ENCODE data around the gene FHIT. TPM values are rescaled to one million over a fixed set of nuclear protein-coding genes. Genes with fewer than 3 reads are reported as not detected.

The FHIT gene
- total RNA-seq, 1 experiment from 2014 or later = 7.8 TPM

DNA sequence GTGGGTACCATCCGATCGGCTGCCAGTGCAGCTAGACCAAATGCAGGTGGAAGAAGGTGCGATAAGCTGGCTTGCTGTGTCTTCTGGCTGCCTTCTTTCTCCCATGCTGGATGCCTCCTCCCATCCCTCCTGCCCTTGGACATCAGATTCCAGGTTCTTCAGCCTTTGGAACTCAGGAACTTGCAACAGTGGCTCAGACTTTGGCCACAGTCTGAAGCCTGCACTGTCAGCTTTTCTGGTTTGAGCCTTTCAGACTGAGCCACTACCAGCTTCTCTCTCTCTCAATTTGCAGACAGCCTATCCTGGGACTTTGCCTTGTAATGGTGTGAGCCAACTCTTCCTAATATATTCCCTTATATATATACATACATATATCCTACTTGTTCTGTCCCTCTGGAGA, 485.5 kb downstream of the FHIT start:
- in situ Hi-C loops (cut with HindIII; ENCODE audit: low sequenced_read_pairs) = no loop called here

DNA sequence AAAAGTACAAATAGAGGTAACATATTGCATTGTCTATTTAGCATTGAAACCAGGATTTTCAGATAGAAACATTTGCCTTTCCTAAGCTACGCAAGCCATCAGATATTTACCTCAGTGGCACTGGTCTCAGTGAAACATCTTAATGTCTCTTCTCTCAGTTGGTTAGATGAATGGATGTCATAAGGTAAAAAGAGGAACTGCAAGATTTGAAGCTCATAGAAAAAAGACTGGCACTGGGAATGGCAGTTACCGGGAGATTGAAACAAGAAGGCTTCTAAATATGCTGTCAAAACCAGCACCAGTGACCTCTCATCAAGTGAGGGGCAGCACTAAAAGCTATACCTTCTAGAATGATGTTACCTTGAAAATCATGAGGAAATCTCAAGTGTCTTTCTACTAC, 486.4 kb downstream of the FHIT start:
- in situ Hi-C loops (cut with HindIII; ENCODE audit: low sequenced_read_pairs) = no loop called here
- DNase-seq (ENCODE audit: low spot score) = no peak

More for the DNA sequence above, 485.5 kb downstream of the FHIT start:
- no peak for DNase-seq (ENCODE audit: low spot score)

DNA sequence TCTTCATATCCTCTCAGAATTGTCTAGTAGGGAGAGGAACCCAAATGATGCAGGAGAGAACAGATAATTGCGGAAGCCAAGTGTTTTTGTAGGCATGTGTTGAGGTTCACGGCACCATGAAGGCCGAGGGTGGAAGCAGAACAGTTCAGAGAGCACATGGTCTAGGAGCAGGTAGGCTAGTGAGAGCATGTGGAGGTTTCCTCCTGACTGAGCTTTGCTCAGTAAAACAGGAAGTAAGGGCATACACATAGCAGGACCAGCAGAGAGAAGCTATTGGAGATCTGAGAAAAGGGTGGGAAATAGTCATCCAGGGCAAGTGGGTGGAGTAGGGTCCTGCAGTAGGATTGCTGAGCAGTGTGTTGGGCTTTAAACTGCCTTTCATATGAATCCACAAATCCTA, 491.1 kb downstream of the FHIT start:
- in situ Hi-C loops (cut with HindIII; ENCODE audit: low sequenced_read_pairs) = no loop called here
- DNase-seq (ENCODE audit: low spot score) = no peak

DNA sequence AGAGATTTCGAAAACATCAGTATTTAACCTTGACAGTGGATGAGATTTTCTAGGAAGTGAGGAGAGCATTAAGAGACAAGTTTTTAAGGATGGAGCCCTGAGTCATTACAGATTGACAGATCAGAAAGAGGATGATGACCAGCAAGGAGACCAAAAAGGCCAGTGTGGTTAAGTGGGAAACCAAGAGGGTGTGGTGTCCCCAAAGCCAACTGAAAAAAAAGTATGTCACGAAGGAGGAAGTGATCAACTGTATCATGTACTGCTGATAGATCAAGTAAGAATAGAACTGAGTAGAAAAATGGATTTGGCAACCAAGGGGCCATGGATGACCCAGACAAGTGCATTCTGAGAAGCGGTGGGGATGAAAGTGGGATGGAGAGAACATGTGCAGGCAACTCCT, 491.8 kb downstream of the FHIT start:
- in situ Hi-C loops (cut with HindIII; ENCODE audit: low sequenced_read_pairs) = no loop called here
- no peak for DNase-seq (ENCODE audit: low spot score)

DNA sequence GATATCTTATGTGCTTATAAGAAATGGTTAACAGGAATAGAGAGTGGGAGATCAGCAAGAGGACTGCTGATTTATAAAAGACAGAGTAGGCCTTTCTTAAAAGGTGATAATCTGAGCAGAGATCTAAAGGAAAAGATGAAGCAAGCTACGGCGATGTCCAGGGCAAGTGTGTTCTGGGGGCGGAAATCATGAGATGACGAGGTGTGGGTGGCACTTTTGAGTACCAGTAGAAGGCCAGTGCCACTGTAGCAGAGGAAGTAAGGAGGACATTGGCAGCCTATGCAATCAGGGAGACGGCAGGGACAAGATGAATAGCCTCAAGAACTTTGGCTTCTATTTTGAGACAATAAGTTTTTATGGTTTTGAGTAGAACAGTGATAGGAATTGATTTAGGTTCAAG, 492.4 kb downstream of the FHIT start:
- in situ Hi-C loops (cut with HindIII; ENCODE audit: low sequenced_read_pairs) = no loop called here

DNA sequence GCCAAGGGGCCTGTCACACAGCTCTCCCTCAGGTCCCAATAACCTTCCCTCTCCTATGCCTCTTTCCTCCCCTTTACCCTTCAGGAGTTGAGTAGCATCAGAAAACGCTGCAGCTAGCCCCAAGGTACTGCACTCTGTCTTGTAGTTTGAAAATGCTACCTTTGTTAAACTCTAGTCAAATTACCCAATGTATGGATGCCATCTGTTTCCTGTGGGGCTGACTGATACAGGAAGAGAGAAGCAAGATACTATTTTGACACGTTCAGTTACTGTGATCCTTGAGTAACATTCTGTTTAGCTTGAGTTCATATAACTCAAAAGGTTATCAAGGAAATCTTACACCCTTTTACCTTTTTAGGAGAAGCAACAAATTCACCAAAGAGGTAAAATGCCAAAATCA, 493.1 kb downstream of the FHIT start:
- DNase-seq (ENCODE audit: low spot score) = no peak
- in situ Hi-C loops (cut with HindIII; ENCODE audit: low sequenced_read_pairs) = no loop called here

More for the DNA sequence above, 492.4 kb downstream of the FHIT start:
- DNase-seq (ENCODE audit: low spot score) = no peak

DNA sequence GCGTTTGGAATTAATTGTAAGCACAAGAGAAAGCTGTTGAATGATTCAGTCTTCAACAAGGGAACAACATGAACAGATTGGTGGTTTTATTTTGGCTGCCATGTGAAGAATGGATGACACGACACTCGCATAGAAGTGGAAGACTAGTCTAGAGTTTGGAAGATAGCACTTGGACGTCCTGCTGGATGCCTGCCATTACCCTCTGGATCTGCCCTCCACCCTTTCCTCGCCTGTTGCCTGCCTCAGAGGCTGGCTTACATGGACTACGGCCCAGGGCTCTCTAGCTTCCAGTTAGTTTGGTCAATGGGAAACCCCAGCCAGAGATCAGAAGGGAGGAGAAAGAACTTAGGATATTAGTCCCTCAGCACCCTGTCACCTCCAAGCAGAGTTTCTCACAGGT, 493.5 kb downstream of the FHIT start:
- DNase-seq (ENCODE audit: low spot score) = no peak
- in situ Hi-C loops (cut with HindIII; ENCODE audit: low sequenced_read_pairs) = no loop called here

DNA sequence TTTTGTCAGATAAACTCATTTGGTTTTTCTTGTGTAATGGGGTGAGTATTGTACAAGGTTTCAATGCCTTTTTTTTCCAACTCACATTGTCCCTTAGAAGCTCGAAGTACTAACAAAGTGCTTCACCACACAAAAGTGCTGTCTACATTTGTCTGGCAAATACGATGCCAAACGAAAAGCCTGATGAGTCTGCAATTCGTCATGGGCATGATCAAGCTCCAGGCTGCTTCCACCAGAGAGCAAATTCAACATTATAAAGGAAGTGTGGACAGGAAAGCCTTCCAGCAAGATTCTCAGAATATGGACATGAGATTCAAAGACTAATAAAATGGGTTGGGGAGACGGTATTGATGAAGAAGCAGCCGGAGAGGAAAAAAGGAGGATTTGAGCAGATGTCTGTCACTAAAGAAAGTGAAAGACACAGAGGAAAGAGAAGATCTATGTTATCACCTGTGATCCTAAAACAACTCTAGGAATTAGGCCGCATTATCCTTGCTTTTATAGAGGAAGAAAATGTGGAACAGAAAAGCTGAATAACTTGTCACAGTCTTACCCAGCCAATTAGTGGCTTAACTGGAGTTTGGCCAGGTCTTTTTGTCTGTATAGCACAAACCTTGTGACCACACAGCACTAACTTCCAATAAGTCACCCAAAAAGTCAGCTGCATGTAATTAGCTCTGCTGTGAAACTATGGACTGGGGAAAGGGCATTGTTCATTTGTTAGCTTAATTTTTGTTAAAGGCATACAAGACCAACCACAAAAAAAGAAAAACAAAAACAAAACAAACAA, 494.8 kb downstream of the FHIT start:
- DNase-seq (ENCODE audit: low spot score) = no peak
- in situ Hi-C loops (cut with HindIII; ENCODE audit: low sequenced_read_pairs) = no loop called here

DNA sequence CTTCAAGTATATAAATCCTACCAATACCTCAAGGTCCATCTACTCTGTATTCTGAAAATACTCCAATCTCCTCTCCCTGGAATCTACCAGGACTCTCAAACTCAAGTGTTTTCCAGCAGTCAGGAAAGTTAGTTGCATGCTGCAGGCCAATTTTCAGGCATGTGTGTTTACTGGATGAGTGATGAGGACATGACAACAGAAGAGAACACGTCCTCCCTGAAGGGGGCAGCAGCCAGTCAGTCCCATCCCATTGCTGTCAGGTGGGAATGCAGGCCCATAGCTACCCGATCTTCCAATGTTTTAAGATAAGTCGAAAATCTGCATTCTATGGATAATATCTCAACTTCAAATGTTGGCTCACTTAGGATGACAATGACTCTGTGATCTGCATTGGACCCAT, 496.2 kb downstream of the FHIT start:
- DNase-seq (ENCODE audit: low spot score) = no peak
- in situ Hi-C loops (cut with HindIII; ENCODE audit: low sequenced_read_pairs) = no loop called here

DNA sequence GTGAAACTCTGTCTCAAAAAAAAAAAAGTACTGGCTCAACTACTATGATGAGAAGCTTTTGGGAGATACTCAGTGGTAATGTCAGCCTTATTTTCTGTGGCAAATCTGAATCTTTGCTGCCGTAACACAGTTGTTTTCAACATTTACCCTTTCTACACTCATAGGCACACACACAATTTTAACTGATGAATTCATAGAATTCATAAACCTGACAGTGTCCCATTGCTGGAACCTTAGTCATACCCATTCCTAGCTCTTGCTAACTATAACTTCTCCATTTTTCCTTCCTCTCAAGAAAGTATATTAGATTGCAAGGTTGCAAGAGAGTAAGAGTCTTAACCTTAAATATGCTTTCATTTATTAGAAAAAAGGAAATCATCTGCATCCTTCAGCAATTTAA, 496.6 kb downstream of the FHIT start:
- in situ Hi-C loops (cut with HindIII; ENCODE audit: low sequenced_read_pairs) = no loop called here

DNA sequence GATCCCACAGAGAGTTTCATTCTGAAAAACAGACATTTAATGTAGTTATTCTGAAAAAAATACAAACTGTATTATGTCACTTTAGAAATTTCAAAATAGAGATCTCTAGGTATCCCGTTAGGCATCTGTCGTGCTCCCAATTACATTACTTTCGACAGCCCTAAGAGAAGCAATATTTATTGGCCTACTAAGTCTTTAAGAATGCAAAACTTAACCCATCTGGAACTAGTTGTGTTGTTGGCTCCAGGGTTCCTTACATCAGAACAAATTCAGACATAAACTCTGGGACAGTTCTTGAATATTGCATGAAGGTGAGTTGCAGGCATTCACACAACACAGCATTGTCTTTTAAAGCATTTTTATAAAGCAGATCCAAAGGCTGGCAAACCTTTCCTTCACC, 498.4 kb downstream of the FHIT start:
- in situ Hi-C loops (cut with HindIII; ENCODE audit: low sequenced_read_pairs) = no loop called here
- no peak for DNase-seq (ENCODE audit: low spot score)

More for the DNA sequence above, 496.6 kb downstream of the FHIT start:
- no peak for DNase-seq (ENCODE audit: low spot score)

DNA sequence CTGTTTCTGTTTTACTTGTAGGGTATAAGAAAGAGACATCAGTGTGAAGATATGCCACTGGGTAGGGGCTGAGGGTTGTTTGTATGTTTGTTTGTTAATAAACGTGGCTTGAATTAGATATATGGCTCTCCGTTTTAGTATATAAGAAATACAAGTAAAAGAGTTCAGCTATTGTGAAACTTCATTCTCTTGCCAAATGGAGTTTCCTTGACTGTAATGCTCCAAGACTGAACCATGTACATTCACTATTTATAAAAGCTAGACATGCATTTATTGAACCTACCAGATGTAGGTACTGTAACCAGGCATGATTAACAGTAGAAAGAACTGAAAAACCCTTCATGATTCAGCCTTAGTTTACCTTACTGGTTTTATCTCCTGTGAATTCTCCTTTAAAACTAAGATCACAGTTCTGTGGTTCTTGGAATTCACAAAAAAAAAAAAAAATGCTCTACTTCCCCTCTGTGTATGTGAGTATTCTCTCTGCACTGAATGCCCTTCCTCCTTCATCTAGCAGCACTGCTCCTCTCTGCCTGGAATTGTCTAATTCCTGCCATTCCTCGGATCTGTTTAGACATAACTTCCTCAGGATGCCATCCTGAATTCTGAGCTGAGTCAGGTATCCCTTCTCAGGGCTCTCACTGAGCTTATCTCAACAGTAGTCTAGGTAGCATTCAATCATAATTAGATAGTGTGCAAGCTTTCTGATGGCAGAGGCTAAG, 504.4 kb downstream of the FHIT start:
- DNase-seq (ENCODE audit: low spot score) = no peak
- in situ Hi-C loops (cut with HindIII; ENCODE audit: low sequenced_read_pairs) = no loop called here

DNA sequence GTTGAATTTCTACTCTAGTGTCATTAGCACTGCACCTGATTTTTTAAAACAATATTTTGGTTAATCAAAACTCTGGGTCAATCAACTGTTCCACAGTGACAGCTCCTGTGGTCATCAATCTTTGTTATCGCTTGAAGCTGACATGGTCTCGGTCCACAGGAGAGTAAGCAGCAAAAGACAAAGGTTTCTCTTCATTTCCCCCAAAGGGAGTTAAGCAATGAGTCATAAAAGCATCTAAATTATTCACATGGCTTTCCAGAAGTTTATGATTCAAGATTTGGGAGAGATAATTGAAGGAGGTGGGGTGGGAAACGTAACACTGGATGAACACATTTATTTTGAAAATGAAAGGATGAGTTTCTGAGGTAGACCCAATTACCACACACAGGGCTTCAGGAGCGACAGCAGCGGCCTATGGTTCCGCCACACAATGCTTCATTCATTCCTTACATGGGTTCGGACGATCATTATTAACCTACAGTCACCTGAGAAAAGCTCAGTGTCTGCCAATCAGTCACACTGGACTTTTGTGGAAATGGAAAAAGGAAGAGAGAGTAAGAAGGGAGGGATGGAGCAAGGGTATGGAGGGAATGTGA, 505.1 kb downstream of the FHIT start:
- no peak for DNase-seq (ENCODE audit: low spot score)
- in situ Hi-C loops (cut with HindIII; ENCODE audit: low sequenced_read_pairs) = no loop called here

DNA sequence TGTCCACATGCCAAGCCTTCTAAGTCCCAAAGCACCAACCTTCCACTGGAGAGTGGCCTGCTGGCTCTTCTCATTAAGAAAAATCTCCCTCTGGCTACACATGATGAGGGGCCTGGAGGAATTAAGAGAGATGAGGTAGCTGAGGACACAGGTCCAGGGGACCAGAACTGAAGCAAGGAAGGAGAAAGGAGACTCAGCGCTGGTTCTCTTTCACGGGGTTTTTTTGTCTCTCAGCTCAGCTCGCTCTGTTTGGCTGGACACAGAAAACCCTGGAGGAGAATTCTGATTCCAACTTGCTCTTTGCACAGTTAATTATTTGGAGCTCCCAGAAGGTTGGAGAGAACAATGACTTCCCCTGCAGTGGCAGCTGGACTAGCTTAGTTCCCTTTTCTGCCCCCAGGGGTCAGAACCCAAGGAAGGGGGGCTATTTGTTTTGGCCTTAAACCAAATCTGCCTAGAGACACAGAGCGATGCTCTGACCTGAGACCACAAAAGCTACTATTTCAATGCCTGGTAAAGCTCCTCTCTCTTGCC, 507.6 kb downstream of the FHIT start:
- in situ Hi-C loops (cut with HindIII; ENCODE audit: low sequenced_read_pairs) = no loop called here
- peak; percentile 19 for DNase-seq (ENCODE audit: low spot score)

DNA sequence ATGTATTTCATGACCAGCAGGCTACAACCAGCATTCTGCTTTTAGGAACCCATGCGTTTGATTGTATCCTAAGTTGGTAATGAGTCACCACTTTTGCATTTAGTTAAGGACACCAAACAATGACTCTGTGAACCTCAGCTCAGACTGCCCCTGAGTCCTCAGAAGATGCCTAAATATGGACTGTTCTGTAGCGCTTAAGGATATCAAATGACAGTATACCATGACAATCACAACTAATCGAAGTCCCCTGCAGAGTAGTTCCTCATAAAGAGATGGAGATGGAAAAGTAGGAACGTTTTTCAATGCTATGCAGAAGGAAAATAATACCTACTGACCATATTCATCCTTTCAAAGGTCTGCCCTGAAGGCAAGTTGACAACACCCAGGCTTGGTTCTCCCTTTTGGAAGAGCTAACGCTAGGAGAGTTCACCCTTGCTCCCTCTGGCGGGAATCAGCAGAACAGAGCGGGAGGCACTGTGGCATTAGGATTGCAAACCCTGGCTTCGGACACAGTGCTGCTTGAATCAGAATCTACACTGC, 508.6 kb downstream of the FHIT start:
- DNase-seq (ENCODE audit: low spot score) = no peak
- in situ Hi-C loops (cut with HindIII; ENCODE audit: low sequenced_read_pairs) = no loop called here

DNA sequence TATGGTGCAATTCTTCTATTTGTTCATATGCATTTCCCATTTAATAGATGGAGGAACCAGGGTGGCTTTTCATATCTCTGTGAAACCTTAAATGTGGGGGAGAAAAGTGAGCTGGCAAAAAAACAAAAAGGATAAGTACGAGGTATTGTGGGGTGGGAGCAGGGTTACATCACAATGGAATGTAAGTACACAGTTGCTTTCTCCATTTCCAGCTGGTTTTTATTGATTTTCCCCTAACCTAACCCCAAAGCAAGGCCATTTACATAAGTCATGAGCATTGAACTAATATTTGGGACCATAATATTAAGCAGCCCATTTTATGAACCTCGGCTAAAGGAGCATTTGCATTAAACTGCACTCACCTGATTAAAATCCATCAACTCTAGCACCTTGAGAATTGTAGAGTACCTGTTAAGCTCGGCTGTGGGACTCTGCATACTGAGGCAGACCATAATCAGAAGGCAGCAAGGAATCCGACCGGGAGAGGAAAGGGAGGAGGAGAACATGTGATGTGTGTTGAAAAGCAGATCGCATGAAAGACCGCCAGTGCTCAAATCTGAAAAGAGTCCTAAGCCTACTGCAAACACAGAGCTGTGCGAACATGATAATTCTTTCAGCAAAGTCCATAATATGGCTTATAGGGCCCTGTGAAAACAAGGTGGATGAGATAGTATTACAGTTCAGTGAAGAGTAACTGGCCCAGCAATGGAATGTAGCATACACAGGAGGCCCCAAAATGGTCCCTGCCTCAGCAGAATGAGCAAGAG, 513.4 kb downstream of the FHIT start:
- in situ Hi-C loops (cut with HindIII; ENCODE audit: low sequenced_read_pairs) = no loop called here
- DNase-seq (ENCODE audit: low spot score) = no peak

DNA sequence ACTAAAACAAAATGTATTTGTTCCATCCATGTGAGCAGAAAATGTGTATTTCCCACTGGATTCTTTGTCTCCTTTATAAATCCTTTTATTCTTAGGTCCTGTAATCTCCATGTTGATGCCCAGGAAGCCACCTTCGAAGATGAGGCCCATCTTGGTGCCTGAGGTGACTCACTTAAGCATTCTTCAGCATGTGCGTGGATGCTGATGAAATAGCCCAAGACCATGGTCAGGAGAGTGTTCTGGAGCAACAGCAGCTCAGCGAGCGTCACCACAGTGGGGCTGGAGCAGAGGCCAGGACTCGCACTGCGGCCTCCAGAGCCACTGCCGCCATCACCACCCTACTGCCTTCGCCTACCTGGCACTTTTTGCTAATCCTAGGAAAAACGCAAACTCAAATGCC, 520.9 kb downstream of the FHIT start:
- no peak for DNase-seq (ENCODE audit: low spot score)
- in situ Hi-C loops (cut with HindIII; ENCODE audit: low sequenced_read_pairs) = no loop called here

DNA sequence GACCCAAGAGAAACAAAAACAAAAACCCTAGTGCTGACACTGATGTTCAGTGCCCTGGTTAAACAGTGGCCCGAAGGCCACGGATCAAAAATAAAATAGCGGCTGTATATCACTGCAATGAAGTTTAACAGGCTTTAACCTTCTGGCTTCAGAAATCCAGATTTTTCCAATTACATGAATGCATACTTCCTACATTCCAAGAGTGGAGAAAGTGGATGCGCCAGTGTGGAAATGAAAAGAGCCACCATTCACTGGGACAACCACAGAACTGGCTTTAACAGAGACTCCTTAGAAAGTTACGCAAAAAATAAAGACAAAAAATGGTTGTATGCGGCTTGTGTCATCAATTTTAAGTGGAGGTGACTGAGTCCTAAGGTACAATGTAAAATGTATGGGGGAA, 522.2 kb downstream of the FHIT start:
- DNase-seq (ENCODE audit: low spot score) = no peak
- in situ Hi-C loops (cut with HindIII; ENCODE audit: low sequenced_read_pairs) = no loop called here

DNA sequence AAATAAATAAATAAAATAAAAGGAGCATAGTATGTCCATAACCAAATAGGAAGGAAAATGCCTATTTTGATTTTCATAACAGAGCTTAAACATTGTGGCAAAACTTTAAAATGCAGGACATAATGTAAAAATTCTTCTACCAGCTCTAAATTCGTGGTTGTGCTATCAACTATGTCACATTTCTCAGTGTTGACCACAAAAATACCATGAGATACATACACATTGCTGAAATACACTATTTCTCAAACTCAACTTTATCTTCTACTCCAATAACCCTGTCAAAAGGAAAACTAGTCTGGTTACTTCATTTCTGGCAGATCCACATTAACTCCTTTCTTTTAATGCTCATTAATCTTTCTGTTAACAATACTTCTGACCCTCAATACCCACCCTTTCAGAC, 523.2 kb downstream of the FHIT start:
- DNase-seq (ENCODE audit: low spot score) = no peak
- in situ Hi-C loops (cut with HindIII; ENCODE audit: low sequenced_read_pairs) = no loop called here
